Left lung (tissue), 10 donors: ENCODE results near the gene PDCD6IP. TPM values are rescaled to one million over a fixed set of nuclear protein-coding genes. Genes with fewer than 3 reads are reported as not detected.
"Not testable (repeated sequence)": the region's sequence is repeated elsewhere in the genome, so short reads cannot be mapped to it uniquely, and the experiment has no call there.

Experiments used
- ATAC-seq: fragments of 200-7000 bp; cut with Tn5 transposase; one replicate; pipeline ENCODE4 v1.9.1; 2020; ENCODE audit warnings: moderate library complexity
- DNase-seq, 4 donors: peaks; one replicate each; pipeline ENCODE4 v3.0.0-alpha.2; 2013 to 2020
- H3K27ac ChIP-seq, 2 donors: fragments of 200-600 bp; sonication (generic) in 1 of 2; one replicate each; pipeline versions ENCODE4 v1.5.0 to v1.8.0; 2020 to 2021
- H3K27me3 ChIP-seq, 2 donors: fragments of 200-600 bp; sonication (generic) in 1 of 2; one replicate each; pipeline versions ENCODE4 v1.5.0 to v1.8.0; 2020 to 2021
- H3K36me3 ChIP-seq, 2 donors: fragments of 200-600 bp; sonication (generic) in 1 of 2; one replicate each; pipeline versions ENCODE4 v1.5.0 to v1.8.0; 2020 to 2021
- H3K4me1 ChIP-seq, 2 donors: fragments of 200-600 bp; one replicate each; pipeline ENCODE4 v1.8.0; 2021
- H3K4me3 ChIP-seq, 2 donors: fragments of 200-600 bp; sonication (generic) in 1 of 2; one replicate each; pipeline versions ENCODE4 v1.5.0 to v1.8.0; 2020 to 2021; ENCODE audit warnings: mild to moderate bottlenecking in 1 of 2
- H3K9me3 ChIP-seq, 2 donors: fragments of 200-600 bp; sonication (generic) in 1 of 2; one replicate each; pipeline versions ENCODE4 v1.5.0 to v1.8.0; 2020 to 2021
- CTCF ChIP-seq, 2 donors: fragments of 200-600 bp; sonication (generic) in 1 of 2; IDR thresholded peaks; one replicate each; pipeline versions ENCODE4 v1.5.0 to v1.8.0; 2021; ENCODE audit warnings: antibody characterized with exemption in 2 of 2
- intact Hi-C, 2 donors: fragments of 100-400 bp; cut with DNase I; formaldehyde crosslinking; loops; one replicate each; pipeline versions ENCODE4 v1.11.2 to v1.14.2; 2022
- polyA plus RNA-seq, 6 donors: library from polyadenylated mRNA; unstranded; fragments of 120-200 nt; gene quantifications; one replicate each; pipeline ENCODE4 v1.2.1, GENCODE V29; 2013; ENCODE audit not compliant: insufficient read length in 6 of 6
- total RNA-seq, 2 donors: library from RNA; stranded (reverse); fragmentation: NEBNext Ultra II Directional; extraction: Animal tissue kit (Norgen Biotek cat#: 25700); gene quantifications; one replicate each; pipeline ENCODE4 v1.2.1, GENCODE V29; 2021
- donor health status: DM: no; HTN: yes; CAD: no.
- donor health status: DM: no; HTN: no; CAD: no.

The PDCD6IP gene
- total and polyA plus RNA-seq, 8 donors = 172 to 270 (median 205) TPM

GRCh38 chr3:33840179-33840578 lies 41.7 kb downstream of the PDCD6IP start:
- H3K27ac ChIP-seq = no peak overlapping the region
- H3K36me3 ChIP-seq = peaks cover 6 to 94% of the 10 kb centered on the region in 2 donors
- intact Hi-C loops = no loop called here
- no peaks in the 10 kb centered on the region for H3K9me3 ChIP-seq
- H3K27me3 ChIP-seq = no peaks in the 10 kb centered on the region
- H3K4me3 ChIP-seq = no peak overlapping the region
- ATAC-seq (no peak), DNase-seq (no peak)
- H3K4me1 ChIP-seq = no peaks in the 10 kb centered on the region
- no peak for TF ChIP-seq CTCF (IDR thresholded peaks at IDR 0.05)

GRCh38 chr3:33848624-33849347 lies 50.4 kb downstream of the PDCD6IP start:
- H3K4me1 ChIP-seq = no peaks in the 10 kb centered on the region
- no peaks in the 10 kb centered on the region for H3K27me3 ChIP-seq
- TF ChIP-seq CTCF (IDR thresholded peaks at IDR 0.05) = no peak
- no peaks in the 10 kb centered on the region for H3K9me3 ChIP-seq
- H3K36me3 ChIP-seq = peaks cover 0 to 71% of the 10 kb centered on the region in 2 donors
- ATAC-seq (no peak), DNase-seq (no peak)
- peak overlapping the region in 1 of 2 donors; percentile 3 for H3K27ac ChIP-seq
- intact Hi-C loops = no loop called here
- no peak overlapping the region for H3K4me3 ChIP-seq

- ATAC-seq, intact Hi-C loops, H3K27ac ChIP-seq, H3K4me3 ChIP-seq, H3K27me3 ChIP-seq, DNase-seq, H3K9me3 ChIP-seq: not testable (repeated sequence)
- H3K4me1 ChIP-seq = peaks cover 0 to 14% of the 10 kb centered on the region in 2 donors
- peaks cover 0 to 71% of the 10 kb centered on the region in 2 donors for H3K36me3 ChIP-seq
These were observed 52.2 kb downstream of the PDCD6IP start for GRCh38 chr3:33850599-33850998.

- intact Hi-C loops, ATAC-seq, H3K27ac ChIP-seq, H3K9me3 ChIP-seq, DNase-seq, H3K27me3 ChIP-seq, H3K4me3 ChIP-seq: not testable (repeated sequence)
- Histone ChIP-seq H3K4me1 (peaks cover 0 to 16% of the 10 kb centered on the region in 2 donors), H3K36me3 (peaks cover 0 to 89% of the 10 kb centered on the region in 2 donors)
These were observed 57.0 kb downstream of the PDCD6IP start for GRCh38 chr3:33855407-33855806.

GRCh38 chr3:33855884-33856546 lies 57.6 kb downstream of the PDCD6IP start:
- H3K9me3 ChIP-seq = no peaks in the 10 kb centered on the region
- intact Hi-C loops = no loop called here
- no peak for DNase-seq
- no peak overlapping the region for H3K4me3 ChIP-seq
- peaks cover 0 to 16% of the 10 kb centered on the region in 2 donors for H3K4me1 ChIP-seq
- H3K36me3 ChIP-seq = peaks cover 0 to 92% of the 10 kb centered on the region in 2 donors
- H3K27ac ChIP-seq = no peak overlapping the region
- no peak for TF ChIP-seq CTCF (IDR thresholded peaks at IDR 0.05)
- H3K27me3 ChIP-seq = no peaks in the 10 kb centered on the region
- ATAC-seq = no peak

GRCh38 chr3:33857701-33858100 lies 59.3 kb downstream of the PDCD6IP start:
- H3K27me3 ChIP-seq, H3K4me3 ChIP-seq, H3K9me3 ChIP-seq, H3K27ac ChIP-seq, ATAC-seq, intact Hi-C loops, DNase-seq: not testable (repeated sequence)
- Histone ChIP-seq H3K4me1 (peaks cover 0 to 16% of the 10 kb centered on the region in 2 donors), H3K36me3 (peaks cover 0 to 94% of the 10 kb centered on the region in 2 donors)
